Fibroblast of lung (primary cell): ENCODE measurements around the gene REPS1. TPM values are rescaled to one million over a fixed set of nuclear protein-coding genes. Genes with fewer than 3 reads are reported as not detected.

Experiments used
- DNase-seq, 2 donors: peaks; one replicate each; pipeline versions ENCODE4 v3.0.0 to v3.0.0-alpha.2; 2010; ENCODE audit warnings: low read depth in 2 of 2
- H2AFZ ChIP-seq: 2 replicates; pipeline ENCODE4 v1.5.1; 2012; ENCODE audit warnings: low read length, control low read depth, inconsistent platforms
- H3K27ac ChIP-seq: 2 replicates; pipeline ENCODE4 v1.5.1; 2011; ENCODE audit warnings: low read length, control low read depth; ENCODE audit not compliant: insufficient read depth
- H3K27me3 ChIP-seq: 2 replicates; pipeline ENCODE4 v1.5.1; 2011; ENCODE audit warnings: mild to moderate bottlenecking, low read length; ENCODE audit not compliant: control insufficient read depth, insufficient read depth
- H3K36me3 ChIP-seq: 2 replicates; pipeline ENCODE4 v1.5.1; 2011; ENCODE audit warnings: low read length; ENCODE audit not compliant: control insufficient read depth, insufficient read depth
- H3K4me1 ChIP-seq: 2 replicates; pipeline ENCODE4 v1.5.1; 2011; ENCODE audit warnings: low read length; ENCODE audit not compliant: control insufficient read depth, insufficient read depth; ENCODE audit errors: extremely low read depth
- H3K4me2 ChIP-seq: 2 replicates; pipeline ENCODE4 v1.5.1; 2011; ENCODE audit warnings: low read length, control low read depth; ENCODE audit not compliant: insufficient read depth; ENCODE audit errors: extremely low read depth
- H3K4me3 ChIP-seq, 4 experiments: fragments of 200-600 bp in 1 of 4; sonication (generic) in 1 of 4; replicated peaks in 1 of 4; 2 replicates each; pipeline ENCODE4 v1.5.1; 2011 to 2016; ENCODE audit warnings: low read length in 4 of 4, low read depth in 3 of 4, mild to moderate bottlenecking in 3 of 4, control low read depth in 2 of 4, inconsistent platforms in 1 of 4, mixed read lengths in 1 of 4; ENCODE audit not compliant: insufficient read depth in 1 of 4; ENCODE audit errors: control extremely low read depth in 1 of 4
- H3K79me2 ChIP-seq: 2 replicates; pipeline ENCODE4 v1.5.1; 2012; ENCODE audit warnings: mild to moderate bottlenecking, low read length, inconsistent platforms; ENCODE audit not compliant: control insufficient read depth, insufficient read depth
- H3K9ac ChIP-seq: 2 replicates; pipeline ENCODE4 v1.5.1; 2011; ENCODE audit warnings: mild to moderate bottlenecking, low read length, control low read depth; ENCODE audit not compliant: insufficient read depth
- H3K9me3 ChIP-seq: 2 replicates; pipeline ENCODE4 v1.5.1; 2012; ENCODE audit warnings: low read depth, low read length; ENCODE audit not compliant: control insufficient read depth, insufficient read depth
- H4K20me1 ChIP-seq: 2 replicates; pipeline ENCODE4 v1.5.1; 2011; ENCODE audit warnings: low read length; ENCODE audit not compliant: control insufficient read depth, insufficient read depth; ENCODE audit errors: extremely low read depth
- CTCF ChIP-seq, 2 donors: IDR thresholded peaks in 1 of 2; conservative IDR thresholded peaks in 1 of 2; 1 replicate in 1 of 2; 2 replicates in 1 of 2; pipeline ENCODE4 v1.5.1; 2011 to 2012; ENCODE audit warnings: low read length in 2 of 2, control low read depth in 1 of 2, inconsistent platforms in 1 of 2, low read depth in 1 of 2, mild to moderate bottlenecking in 1 of 2
- EZH2 ChIP-seq: IDR thresholded peaks from 2 replicates; pipeline ENCODE4 v1.5.1; 2012; ENCODE audit warnings: low read length, control low read depth, mild to moderate bottlenecking; ENCODE audit errors: missing control alignments
- polyA plus RNA-seq, 2 donors: library from polyadenylated mRNA; depleted of rRNA in 1 of 2; stranded (reverse) in 1 of 2; unstranded in 1 of 2; fragments of >200 nt; gene quantifications; 2 replicates each; pipeline ENCODE4 v1.2.1, GENCODE V29; 2011 to 2012; ENCODE audit warnings: missing spikeins in 1 of 2
- total RNA-seq: library from RNA; depleted of rRNA; stranded (reverse); fragments of >200 nt; gene quantifications from 2 replicates; pipeline ENCODE4 v1.2.1, GENCODE V29; 2014

REPS1 gene
- total and polyA plus RNA-seq, 2 donors (not counting 1 experiment from before 2014, with no cell fraction given), result 27.8 to 28.2 TPM

DNA sequence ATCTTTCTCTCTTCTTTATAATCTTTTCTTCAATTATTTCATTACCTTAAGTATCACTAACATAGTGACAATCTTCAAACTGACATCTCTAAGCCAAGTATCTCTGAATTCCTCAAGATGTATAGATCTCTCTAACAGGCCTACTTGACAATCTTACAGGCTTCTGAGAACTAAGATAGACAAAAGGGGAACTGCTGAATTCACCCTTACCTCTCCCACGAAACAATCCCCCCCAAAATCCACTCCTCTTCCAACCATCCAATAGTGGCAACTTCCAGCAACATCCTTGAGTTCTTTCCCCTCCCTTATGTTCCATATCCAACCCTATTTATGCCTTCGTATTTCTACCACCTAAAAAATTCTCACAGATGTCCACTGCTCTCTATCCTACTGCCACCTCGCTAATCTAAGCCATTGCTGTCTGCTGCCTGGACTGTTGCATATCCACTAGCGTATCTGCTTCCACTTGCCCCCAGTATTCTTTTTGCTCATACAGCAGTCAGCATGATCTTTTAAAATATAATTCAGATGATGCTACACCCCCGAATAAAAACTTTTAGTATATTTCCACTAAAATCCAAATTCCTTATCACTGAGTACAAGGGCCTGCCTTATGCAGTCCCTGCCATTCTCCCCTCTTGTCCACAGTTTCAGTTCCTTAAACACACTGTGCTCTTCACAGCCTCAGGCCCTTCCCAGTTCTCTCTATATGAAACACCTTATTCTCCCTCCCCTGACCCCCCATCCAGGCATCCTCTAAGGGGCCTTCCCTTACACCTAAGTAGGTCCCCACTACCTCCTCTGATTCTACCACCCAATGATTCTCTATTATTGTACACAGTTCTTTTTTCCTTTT lies 8.0 kb downstream of the REPS1 start:
- H3K4me3 ChIP-seq, result no peak overlapping the region
- no peak for DNase-seq
- no peaks in the 10 kb centered on the region for H3K27me3 ChIP-seq
- peaks cover 41% of the 10 kb centered on the region for H3K79me2 ChIP-seq
- H3K27ac ChIP-seq, result no peak overlapping the region
- H3K4me1 ChIP-seq, result no peaks in the 10 kb centered on the region
- H2AFZ ChIP-seq, result no peak overlapping the region
- no peaks in the 10 kb centered on the region for H3K36me3 ChIP-seq
- no peak overlapping the region for H3K4me2 ChIP-seq
- no peaks in the 10 kb centered on the region for H4K20me1 ChIP-seq
- no peak overlapping the region for H3K9ac ChIP-seq
- TF ChIP-seq CTCF (conservative IDR thresholded peaks at IDR 0.05 in 1 of 2, IDR thresholded peaks at IDR 0.05 in 1 of 2; ENCODE audit: low read depth in 1 of 2, low read length in 2 of 2), result no peak
- no peak for TF ChIP-seq EZH2
- no peaks in the 10 kb centered on the region for H3K9me3 ChIP-seq

GRCh38 chr6:138979365-138979764 lies 8.7 kb downstream of the REPS1 start:
- H3K27ac ChIP-seq, result no peak overlapping the region
- no peak overlapping the region for H3K4me2 ChIP-seq

DNA sequence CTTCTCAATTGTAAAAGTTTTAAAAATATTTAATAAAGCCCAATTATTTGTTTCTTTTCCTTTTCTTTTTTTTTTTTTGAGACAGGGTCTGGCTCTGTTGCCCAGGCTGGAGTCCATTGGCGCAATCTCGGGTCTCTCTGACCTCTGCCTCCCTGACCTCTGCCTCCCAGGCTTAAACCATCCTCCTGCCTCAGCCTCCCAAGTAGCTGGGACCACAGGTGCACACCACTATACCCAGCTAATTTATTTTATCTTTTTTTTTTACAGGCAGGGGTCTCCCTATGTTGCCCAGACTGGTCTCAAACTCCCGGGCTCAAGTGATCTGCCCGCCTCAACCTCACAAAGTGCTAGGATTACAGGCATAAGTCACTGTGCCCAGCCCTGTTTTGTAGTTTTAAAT lies 9.8 kb downstream of the REPS1 start:
- Histone ChIP-seq H3K27ac (no peak overlapping the region), H4K20me1 (no peaks in the 10 kb centered on the region), H2AFZ (no peak overlapping the region), H3K36me3 (no peaks in the 10 kb centered on the region), H3K27me3 (no peaks in the 10 kb centered on the region), H3K9me3 (no peaks in the 10 kb centered on the region), H3K4me2 (no peak overlapping the region), H3K9ac (no peak overlapping the region), H3K4me3 (no peak overlapping the region), H3K79me2 (peaks cover 30% of the 10 kb centered on the region), H3K4me1 (no peaks in the 10 kb centered on the region)
- no peak for DNase-seq
- TF ChIP-seq CTCF (conservative IDR thresholded peaks at IDR 0.05 in 1 of 2, IDR thresholded peaks at IDR 0.05 in 1 of 2; ENCODE audit: low read depth in 1 of 2, low read length in 2 of 2), result no peak
- TF ChIP-seq EZH2, result no peak

More at GRCh38 chr6:138979365-138979764, 8.7 kb downstream of the REPS1 start:
- Histone ChIP-seq H3K4me1 (no peaks in the 10 kb centered on the region), H4K20me1 (no peaks in the 10 kb centered on the region), H3K9me3 (no peaks in the 10 kb centered on the region), H3K79me2 (peaks cover 37% of the 10 kb centered on the region), H3K9ac (no peak overlapping the region), H3K27me3 (no peaks in the 10 kb centered on the region), H2AFZ (no peak overlapping the region), H3K4me3 (no peak overlapping the region), H3K36me3 (no peaks in the 10 kb centered on the region)
- DNase-seq, result no peak
- TF ChIP-seq EZH2 (no peak), CTCF (conservative IDR thresholded peaks at IDR 0.05 in 1 of 2, IDR thresholded peaks at IDR 0.05 in 1 of 2; ENCODE audit: low read depth in 1 of 2, low read length in 2 of 2) (no peak)
